Neuronal stem cell (in vitro differentiated cells): ENCODE measurements around the gene CLEC4M.

ENCODE experiments used
- DNase-seq: peaks from one replicate; pipeline ENCODE4 v3.0.0-alpha.2; 2013; ENCODE audit warnings: low spot score
- H2AFZ ChIP-seq: one replicate; pipeline ENCODE4 v1.6.1; 2013; ENCODE audit warnings: mild to moderate bottlenecking, low read length, inconsistent platforms
- H2AK5ac ChIP-seq: 2 replicates; pipeline ENCODE4 v1.6.1; 2013; ENCODE audit warnings: low read depth, mild to moderate bottlenecking, inconsistent platforms, low read length, moderate library complexity, mixed read lengths
- H2BK120ac ChIP-seq: 2 replicates; pipeline ENCODE4 v1.6.1; 2013; ENCODE audit warnings: low read depth, mild to moderate bottlenecking, inconsistent platforms, low read length, moderate library complexity, mixed read lengths
- H2BK12ac ChIP-seq: one replicate; pipeline ENCODE4 v1.6.1; 2013; ENCODE audit warnings: low read length, inconsistent platforms
- H2BK15ac ChIP-seq: 2 replicates; pipeline ENCODE4 v1.6.1; 2013; ENCODE audit warnings: mild to moderate bottlenecking, low read length, inconsistent platforms, mixed read lengths
- H2BK5ac ChIP-seq: one replicate; pipeline ENCODE4 v1.6.1; 2013; ENCODE audit warnings: inconsistent platforms, mild to moderate bottlenecking, low read length, moderate library complexity
- H3K14ac ChIP-seq: one replicate; pipeline ENCODE4 v1.6.1; 2013; ENCODE audit warnings: low read length, inconsistent platforms
- H3K18ac ChIP-seq: 2 replicates; pipeline ENCODE4 v1.6.1; 2013; ENCODE audit warnings: low read length, inconsistent platforms
- H3K23ac ChIP-seq: 2 replicates; pipeline ENCODE4 v1.6.1; 2013; ENCODE audit warnings: low read depth, mild to moderate bottlenecking, mixed read lengths, low read length, inconsistent platforms; ENCODE audit not compliant: poor library complexity
- H3K27ac ChIP-seq: replicated peaks from 3 replicates; pipeline ENCODE4 v1.5.1; 2013; ENCODE audit warnings: low read length, inconsistent platforms
- H3K27me3 ChIP-seq, 3 experiments: 2 replicates each; pipeline ENCODE4 v1.6.1; 2013; ENCODE audit warnings: low read length in 3 of 3, mild to moderate bottlenecking in 2 of 3, inconsistent platforms in 1 of 3, low read depth in 1 of 3, mixed read lengths in 1 of 3, moderate library complexity in 1 of 3; ENCODE audit not compliant: control insufficient read depth in 3 of 3, insufficient read depth in 3 of 3
- H3K36me3 ChIP-seq, 2 donors: replicated peaks in 1 of 2; 2 replicates each; pipeline ENCODE4 v1.6.1; 2013; ENCODE audit warnings: low read length in 2 of 2; ENCODE audit not compliant: control insufficient read depth in 2 of 2, insufficient read depth in 2 of 2
- H3K4ac ChIP-seq: 2 replicates; pipeline ENCODE4 v1.6.1; 2013; ENCODE audit warnings: inconsistent platforms, mild to moderate bottlenecking, low read length, moderate library complexity
- H3K4me1 ChIP-seq, 2 donors: 1 replicate in 1 of 2; 2 replicates in 1 of 2; pipeline ENCODE4 v1.6.1; 2013; ENCODE audit warnings: low read length in 2 of 2, low read depth in 1 of 2; ENCODE audit not compliant: control insufficient read depth in 2 of 2, insufficient read depth in 1 of 2
- H3K4me2 ChIP-seq: one replicate; pipeline ENCODE4 v1.6.1; 2013; ENCODE audit warnings: mild to moderate bottlenecking, low read length, inconsistent platforms; ENCODE audit not compliant: insufficient read depth, poor library complexity, severe bottlenecking
- H3K4me3 ChIP-seq, 2 donors: 2 replicates each; pipeline ENCODE4 v1.5.1; 2013; ENCODE audit warnings: low read length in 2 of 2, mild to moderate bottlenecking in 2 of 2, inconsistent platforms in 1 of 2, moderate library complexity in 1 of 2
- H3K79me1 ChIP-seq: one replicate; pipeline ENCODE4 v1.6.1; 2013; ENCODE audit warnings: low read depth, mild to moderate bottlenecking, inconsistent platforms, low read length, moderate library complexity
- H3K9ac ChIP-seq: one replicate; pipeline ENCODE4 v1.6.1; 2013; ENCODE audit warnings: mild to moderate bottlenecking, low read depth, low read length, inconsistent platforms; ENCODE audit not compliant: poor library complexity
- H3K9me3 ChIP-seq, 2 donors: replicated peaks in 1 of 2; 2 replicates each; pipeline versions ENCODE3 to v1.6.1; 2013; ENCODE audit warnings: low read length in 2 of 2, mild to moderate bottlenecking in 2 of 2, inconsistent platforms in 1 of 2, low read depth in 1 of 2, mixed read lengths in 1 of 2, moderate library complexity in 1 of 2; ENCODE audit not compliant: control insufficient read depth in 2 of 2, insufficient read depth in 1 of 2
- H4K8ac ChIP-seq: one replicate; pipeline ENCODE4 v1.6.1; 2013; ENCODE audit warnings: low read depth, mild to moderate bottlenecking, inconsistent platforms, low read length, moderate library complexity
- H4K91ac ChIP-seq: one replicate; pipeline ENCODE4 v1.6.1; 2013; ENCODE audit warnings: low read length, low read depth, mild to moderate bottlenecking, inconsistent platforms; ENCODE audit not compliant: poor library complexity
- WGBS, 2 donors: extraction: QIAGEN DNeasy Blood & Tissue Kit; methylation state at CpG; one replicate each; pipeline ENCODE4 v1.1.7; 2013; ENCODE audit warnings: missing lambda C conversion rate in 2 of 2, mixed read lengths in 1 of 2; ENCODE audit not compliant: insufficient read length in 2 of 2, insufficient replicate concordance in 1 of 2; ENCODE audit errors: extremely low coverage in 2 of 2; 5-methylcytosine and 5-hydroxymethylcytosine counted together

Gene CLEC4M

DNA sequence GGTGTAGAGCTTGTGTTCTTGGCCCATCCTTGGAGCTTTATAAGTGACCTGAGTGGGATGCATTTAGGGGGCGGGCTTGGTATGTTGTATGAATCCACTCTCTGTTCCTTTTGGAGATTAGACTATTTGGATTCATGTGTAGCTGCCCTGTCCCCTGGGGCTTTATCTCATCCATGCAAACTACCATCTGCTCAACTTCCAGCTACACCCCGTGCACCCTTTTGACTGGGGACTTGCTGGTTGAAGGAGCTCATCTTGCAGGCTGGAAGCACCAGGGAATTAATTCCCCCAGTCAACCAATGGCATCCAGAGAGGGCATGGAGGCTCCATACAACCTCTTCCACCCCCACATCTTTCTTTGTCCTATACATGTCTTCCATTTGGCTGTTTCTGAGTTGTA lies 6.1 kb downstream of the CLEC4M start:
- Histone ChIP-seq H3K4ac (no peak overlapping the region), H2BK5ac (no peak overlapping the region)

DNA sequence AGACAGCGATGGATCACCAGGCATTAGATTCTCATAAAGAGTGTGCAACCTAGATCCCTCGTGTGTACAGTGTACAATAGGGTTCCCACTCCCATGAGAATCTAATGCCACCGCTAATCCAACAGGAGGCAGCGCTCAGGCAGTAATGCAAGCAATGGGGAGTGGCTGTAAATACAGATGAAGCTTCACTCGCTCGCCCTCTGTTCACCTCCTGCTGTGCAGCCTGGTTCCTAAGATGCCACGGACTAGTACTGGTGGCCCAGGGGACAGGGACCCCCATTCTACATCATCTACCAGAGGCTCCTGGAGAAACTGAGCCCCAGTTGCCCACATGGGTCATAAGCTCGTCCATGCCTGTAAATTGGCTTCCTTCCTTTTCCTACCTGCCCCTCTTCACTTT lies 8.0 kb downstream of the CLEC4M start:
- WGBS, 2 donors = no CpG with 5 or more reads among the region's 8 CpGs
- DNase-seq = no peak
- no peak overlapping the region for H3K23ac ChIP-seq
- H2AK5ac ChIP-seq = no peak overlapping the region
- no peak overlapping the region for H3K18ac ChIP-seq
- H3K14ac ChIP-seq = no peak overlapping the region
- H3K27me3 ChIP-seq = peaks cover 0 to 3% (median 0%) of the 10 kb centered on the region in 3 experiments
- no peaks in the 10 kb centered on the region for H3K4me1 ChIP-seq
- no peak overlapping the region for H4K8ac ChIP-seq
- H2BK15ac ChIP-seq = no peak overlapping the region
- H3K4ac ChIP-seq = no peak overlapping the region
- no peak overlapping the region for H2BK120ac ChIP-seq
- H3K9me3 ChIP-seq = no peaks in the 10 kb centered on the region
- H3K4me3 ChIP-seq = no peak overlapping the region
- no peak overlapping the region for H3K4me2 ChIP-seq
- no peak overlapping the region for H2BK12ac ChIP-seq
- H2AFZ ChIP-seq = no peak overlapping the region
- H3K79me1 ChIP-seq = no peaks in the 10 kb centered on the region
- no peak overlapping the region for H3K9ac ChIP-seq
- no peak overlapping the region for H3K27ac ChIP-seq
- H4K91ac ChIP-seq = no peak overlapping the region
- no peak overlapping the region for H2BK5ac ChIP-seq
- H3K36me3 ChIP-seq = no peaks in the 10 kb centered on the region

More for the DNA sequence above, 6.1 kb downstream of the CLEC4M start:
- H2AFZ ChIP-seq = no peak overlapping the region
- H3K23ac ChIP-seq = no peak overlapping the region
- H3K36me3 ChIP-seq = no peaks in the 10 kb centered on the region
- H3K27me3 ChIP-seq = peaks cover 0 to 3% (median 0%) of the 10 kb centered on the region in 3 experiments
- H2BK12ac ChIP-seq = no peak overlapping the region
- no peak overlapping the region for H2BK15ac ChIP-seq
- H3K9ac ChIP-seq = no peak overlapping the region
- no peak overlapping the region for H4K91ac ChIP-seq
- no peak overlapping the region for H2AK5ac ChIP-seq
- no peaks in the 10 kb centered on the region for H3K9me3 ChIP-seq
- H3K79me1 ChIP-seq = no peaks in the 10 kb centered on the region
- no peak overlapping the region for H3K4me2 ChIP-seq
- H3K27ac ChIP-seq = no peak overlapping the region
- H3K18ac ChIP-seq = no peak overlapping the region
- H3K4me1 ChIP-seq = no peaks in the 10 kb centered on the region
- no peak overlapping the region for H2BK120ac ChIP-seq
- no peak overlapping the region for H3K4me3 ChIP-seq
- H3K14ac ChIP-seq = no peak overlapping the region
- no peak overlapping the region for H4K8ac ChIP-seq
- no CpG with 5 or more reads among the region's 2 CpGs for WGBS, 2 donors
- DNase-seq = no peak

GRCh38 chr19:7772752-7773291 lies 9.8 kb downstream of the CLEC4M start:
- H4K91ac ChIP-seq = no peak overlapping the region
- no peaks in the 10 kb centered on the region for H3K36me3 ChIP-seq
- no peak overlapping the region for H2BK15ac ChIP-seq
- H3K27me3 ChIP-seq = peaks cover 0 to 6% (median 0%) of the 10 kb centered on the region in 3 experiments
- no peak overlapping the region for H3K4me2 ChIP-seq
- no peak overlapping the region for H3K27ac ChIP-seq
- DNase-seq = no peak
- no peak overlapping the region for H4K8ac ChIP-seq
- no peak overlapping the region for H3K14ac ChIP-seq
- WGBS, 2 donors = no CpG with 5 or more reads among the region's 8 CpGs
- no peaks in the 10 kb centered on the region for H3K9me3 ChIP-seq
- no peak overlapping the region for H3K23ac ChIP-seq
- no peak overlapping the region for H3K9ac ChIP-seq
- no peak overlapping the region for H2BK12ac ChIP-seq
- H3K4me1 ChIP-seq = peaks cover 0 to under 1% of the 10 kb centered on the region in 2 donors
- no peak overlapping the region for H2BK5ac ChIP-seq
- no peaks in the 10 kb centered on the region for H3K79me1 ChIP-seq
- H2AFZ ChIP-seq = no peak overlapping the region
- no peak overlapping the region for H3K4me3 ChIP-seq
- no peak overlapping the region for H2BK120ac ChIP-seq
- no peak overlapping the region for H3K18ac ChIP-seq
- H3K4ac ChIP-seq = no peak overlapping the region
- no peak overlapping the region for H2AK5ac ChIP-seq

DNA sequence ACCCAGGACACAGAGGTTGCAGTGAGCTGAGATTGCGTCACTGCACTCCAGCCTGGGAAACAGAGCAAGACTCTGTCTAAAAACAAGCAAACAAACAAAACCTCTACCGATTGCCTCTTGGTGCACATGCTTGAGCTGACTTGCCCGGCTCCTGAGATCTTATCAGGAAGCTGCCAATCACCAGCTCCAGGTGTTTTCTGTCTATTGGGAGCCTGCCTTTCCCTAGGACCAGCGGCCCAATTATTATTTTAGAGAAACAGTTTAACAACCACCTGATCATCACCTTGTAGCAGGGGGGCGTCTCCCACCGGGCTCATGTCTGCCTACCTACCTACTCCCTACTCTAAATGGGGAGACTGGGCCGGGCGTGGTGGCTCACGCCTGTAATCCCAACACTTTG lies 10.8 kb downstream of the CLEC4M start:
- H3K18ac ChIP-seq = no peak overlapping the region
- H2AFZ ChIP-seq = no peak overlapping the region
- H4K8ac ChIP-seq = no peak overlapping the region
- DNase-seq = no peak
- no peaks in the 10 kb centered on the region for H3K79me1 ChIP-seq
- no peak overlapping the region for H3K14ac ChIP-seq
- no peak overlapping the region for H4K91ac ChIP-seq
- no peak overlapping the region for H3K9ac ChIP-seq
- no peak overlapping the region for H3K4me3 ChIP-seq
- H3K23ac ChIP-seq = no peak overlapping the region
- H2BK120ac ChIP-seq = no peak overlapping the region
- H3K27ac ChIP-seq = no peak overlapping the region
- H2BK5ac ChIP-seq = no peak overlapping the region
- H3K27me3 ChIP-seq = peaks cover 0 to 13% (median 0%) of the 10 kb centered on the region in 3 experiments
- H3K9me3 ChIP-seq = no peaks in the 10 kb centered on the region
- no peak overlapping the region for H2AK5ac ChIP-seq
- H3K4me1 ChIP-seq = peaks cover 0 to 3% of the 10 kb centered on the region in 2 donors
- H3K36me3 ChIP-seq = no peaks in the 10 kb centered on the region
- no peak overlapping the region for H2BK12ac ChIP-seq
- H3K4ac ChIP-seq = no peak overlapping the region
- no peak overlapping the region for H2BK15ac ChIP-seq
- H3K4me2 ChIP-seq = no peak overlapping the region
- WGBS, 2 donors = no CpG with 5 or more reads among the region's 9 CpGs
